Body of pancreas (tissue), 4 donors: ENCODE results near the gene EPHB1. TPM values are rescaled to one million over a fixed set of nuclear protein-coding genes. Genes with fewer than 3 reads are reported as not detected.

Experiments
- ATAC-seq: fragments of 150-250 bp; one replicate; pipeline ENCODE4 v1.9.1; 2016
- DNase-seq, 4 donors: peaks; one replicate each; pipeline ENCODE4 v3.0.0-alpha.2; 2019
- H3K27ac ChIP-seq, 4 donors: fragments of 200-600 bp; sonication (generic); 1 replicate in 3 of 4; 2 replicates in 1 of 4; pipeline versions ENCODE4 v1.5.1 to v1.6.1; 2016 to 2019; ENCODE audit warnings: mild to moderate bottlenecking in 1 of 4, mixed read lengths in 1 of 4, moderate library complexity in 1 of 4
- H3K27me3 ChIP-seq, 2 donors: fragments of 200-600 bp; sonication (generic); one replicate each; pipeline ENCODE4 v1.6.0; 2016; ENCODE audit warnings: mild to moderate bottlenecking in 1 of 2
- H3K36me3 ChIP-seq, 2 donors: fragments of 200-600 bp; sonication (generic); replicated peaks in 1 of 2; 2 replicates each; pipeline ENCODE4 v1.5.1; 2016; ENCODE audit warnings: low read depth in 2 of 2; ENCODE audit not compliant: insufficient read depth in 1 of 2
- H3K4me1 ChIP-seq: fragments of 200-600 bp; sonication (generic); one replicate; pipeline ENCODE4 v1.6.0; 2016
- H3K4me3 ChIP-seq, 2 donors: fragments of 200-600 bp; sonication (generic); 1 replicate in 1 of 2; 2 replicates in 1 of 2; pipeline ENCODE4 v1.5.1; 2016 to 2019
- H3K9me3 ChIP-seq, 3 donors: fragments of 200-600 bp; sonication (generic); 1 replicate in 2 of 3; 2 replicates in 1 of 3; pipeline ENCODE4 v1.5.1; 2016
- POLR2A ChIP-seq, 3 donors: fragments of 450-650 bp; IDR thresholded peaks; one replicate each; pipeline ENCODE4 v1.6.1; 2016; ENCODE audit warnings: antibody characterized with exemption in 3 of 3, mild to moderate bottlenecking in 2 of 3
- WGBS, 2 donors: methylation state at CpG; one replicate each; pipeline ENCODE4 v1.1.5; 2017; 5-methylcytosine and 5-hydroxymethylcytosine counted together
- intact Hi-C: fragments of 100-400 bp; cut with DNase I; formaldehyde crosslinking; loops from one replicate; pipeline ENCODE4 v1.15.1; 2023
- total RNA-seq, 2 donors: library from RNA; depleted of rRNA; stranded (reverse); fragments of >200 nt; gene quantifications; one replicate each; pipeline ENCODE4 v1.1.0, GENCODE V29; 2016
- TF ChIP-seq, protein P1 (sequence below), 7 experiments: fragments of 450-650 bp in 4 of 7; fragments of 200-600 bp in 3 of 7; sonication (generic) in 3 of 7; IDR thresholded peaks; one replicate each; pipeline ENCODE4 v1.5.1; 2016 to 2019; ENCODE audit warnings: antibody characterized with exemption in 7 of 7

Gene EPHB1
- total RNA-seq, 2 donors from 2014 or later, result 1.3 TPM; not detected in 1

DNA sequence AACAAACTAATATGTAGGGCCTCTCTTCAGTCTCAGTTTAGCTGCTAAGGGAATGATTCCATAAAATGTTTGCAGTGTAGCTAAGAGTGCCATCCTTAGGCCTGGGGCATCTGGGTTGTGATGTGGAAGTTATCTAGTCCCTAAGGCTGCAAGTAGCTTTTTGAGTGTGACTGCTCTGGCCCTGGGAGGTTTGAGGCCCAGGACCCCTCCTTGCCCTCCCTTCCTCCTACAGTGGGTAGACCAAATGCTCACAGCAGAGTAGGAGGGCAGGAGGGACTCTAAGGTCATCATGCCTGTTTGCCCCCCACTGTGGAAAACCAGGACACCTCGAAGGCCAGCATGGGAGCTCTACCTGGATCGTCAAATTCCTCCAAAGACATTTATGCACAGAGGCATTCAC lies 115.0 kb downstream of the EPHB1 start:
- Histone ChIP-seq H3K4me3 (no peak overlapping the region), H3K9me3 (no peaks in the 10 kb centered on the region), H3K4me1 (no peaks in the 10 kb centered on the region), H3K27me3 (no peaks in the 10 kb centered on the region), H3K36me3 (no peaks in the 10 kb centered on the region), H3K27ac (no peak overlapping the region)
- intact Hi-C loops, result no loop called here
- DNase-seq, result no peak
- TF ChIP-seq POLR2A (IDR thresholded peaks at IDR 0.05), result no peak
- TF ChIP-seq, protein P1, sequence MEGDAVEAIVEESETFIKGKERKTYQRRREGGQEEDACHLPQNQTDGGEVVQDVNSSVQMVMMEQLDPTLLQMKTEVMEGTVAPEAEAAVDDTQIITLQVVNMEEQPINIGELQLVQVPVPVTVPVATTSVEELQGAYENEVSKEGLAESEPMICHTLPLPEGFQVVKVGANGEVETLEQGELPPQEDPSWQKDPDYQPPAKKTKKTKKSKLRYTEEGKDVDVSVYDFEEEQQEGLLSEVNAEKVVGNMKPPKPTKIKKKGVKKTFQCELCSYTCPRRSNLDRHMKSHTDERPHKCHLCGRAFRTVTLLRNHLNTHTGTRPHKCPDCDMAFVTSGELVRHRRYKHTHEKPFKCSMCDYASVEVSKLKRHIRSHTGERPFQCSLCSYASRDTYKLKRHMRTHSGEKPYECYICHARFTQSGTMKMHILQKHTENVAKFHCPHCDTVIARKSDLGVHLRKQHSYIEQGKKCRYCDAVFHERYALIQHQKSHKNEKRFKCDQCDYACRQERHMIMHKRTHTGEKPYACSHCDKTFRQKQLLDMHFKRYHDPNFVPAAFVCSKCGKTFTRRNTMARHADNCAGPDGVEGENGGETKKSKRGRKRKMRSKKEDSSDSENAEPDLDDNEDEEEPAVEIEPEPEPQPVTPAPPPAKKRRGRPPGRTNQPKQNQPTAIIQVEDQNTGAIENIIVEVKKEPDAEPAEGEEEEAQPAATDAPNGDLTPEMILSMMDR (IDR thresholded peaks at IDR 0.05), result no peak
- no peak for ATAC-seq
- 75 to 79% methylated on average over 2 of the region's 2 CpGs for WGBS, 2 donors

DNA sequence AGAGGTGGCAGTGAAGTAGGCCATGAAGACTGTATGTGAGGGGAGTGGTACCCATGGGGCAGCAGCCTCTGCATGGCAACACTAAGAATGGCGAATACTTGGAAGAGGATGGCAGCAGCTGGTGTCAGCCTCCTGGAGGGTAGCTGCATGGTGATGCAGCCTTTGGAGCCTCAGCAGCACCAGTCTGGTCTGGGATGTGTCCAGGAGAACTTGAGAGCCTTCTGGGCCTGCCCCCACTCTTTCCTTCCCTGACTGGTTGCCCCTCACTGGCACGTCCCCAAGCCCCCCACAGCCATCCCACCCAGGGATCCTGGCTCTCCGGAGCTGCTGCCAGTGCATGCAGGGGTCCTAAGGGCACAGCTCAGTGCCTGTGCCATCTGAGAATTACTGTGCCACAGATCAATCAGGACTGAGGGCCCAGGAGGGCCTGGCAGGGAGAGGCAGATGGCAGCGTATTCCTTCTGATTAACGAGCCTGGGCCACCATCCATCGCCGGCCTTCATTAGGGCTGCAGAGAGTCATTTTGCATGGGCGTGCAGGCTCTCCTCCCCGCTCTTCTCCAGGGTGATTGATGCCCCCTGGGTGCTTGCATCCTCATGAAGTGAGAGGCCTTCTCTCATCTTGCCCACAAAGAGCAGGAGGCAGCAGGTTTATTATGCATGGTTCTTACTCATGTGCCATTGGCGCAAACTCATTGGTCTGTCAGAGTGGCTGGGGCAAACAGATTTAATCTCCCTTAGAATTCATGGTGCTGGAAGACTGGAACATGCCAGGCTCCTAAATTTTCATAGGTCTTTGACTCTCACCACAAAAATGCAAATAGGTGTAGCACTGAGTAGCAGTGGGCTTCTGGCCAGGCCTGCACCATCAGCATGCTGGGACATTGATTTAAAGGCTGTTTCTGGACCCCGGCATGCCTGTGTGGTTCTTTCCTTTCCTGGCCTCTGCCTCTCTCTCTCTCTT lies 116.8 kb downstream of the EPHB1 start:
- Histone ChIP-seq H3K27me3 (no peaks in the 10 kb centered on the region), H3K4me3 (no peak overlapping the region), H3K9me3 (no peaks in the 10 kb centered on the region), H3K36me3 (no peaks in the 10 kb centered on the region), H3K27ac (no peak overlapping the region), H3K4me1 (no peaks in the 10 kb centered on the region)
- TF ChIP-seq POLR2A (IDR thresholded peaks at IDR 0.05), result no peak
- TF ChIP-seq, protein P1 (IDR thresholded peaks at IDR 0.05), result no peak
- 84 to 88% methylated on average over 9 to 11 of the region's 11 CpGs for WGBS, 2 donors
- no peak for DNase-seq
- intact Hi-C loops, result no loop called here
- ATAC-seq, result no peak

DNA sequence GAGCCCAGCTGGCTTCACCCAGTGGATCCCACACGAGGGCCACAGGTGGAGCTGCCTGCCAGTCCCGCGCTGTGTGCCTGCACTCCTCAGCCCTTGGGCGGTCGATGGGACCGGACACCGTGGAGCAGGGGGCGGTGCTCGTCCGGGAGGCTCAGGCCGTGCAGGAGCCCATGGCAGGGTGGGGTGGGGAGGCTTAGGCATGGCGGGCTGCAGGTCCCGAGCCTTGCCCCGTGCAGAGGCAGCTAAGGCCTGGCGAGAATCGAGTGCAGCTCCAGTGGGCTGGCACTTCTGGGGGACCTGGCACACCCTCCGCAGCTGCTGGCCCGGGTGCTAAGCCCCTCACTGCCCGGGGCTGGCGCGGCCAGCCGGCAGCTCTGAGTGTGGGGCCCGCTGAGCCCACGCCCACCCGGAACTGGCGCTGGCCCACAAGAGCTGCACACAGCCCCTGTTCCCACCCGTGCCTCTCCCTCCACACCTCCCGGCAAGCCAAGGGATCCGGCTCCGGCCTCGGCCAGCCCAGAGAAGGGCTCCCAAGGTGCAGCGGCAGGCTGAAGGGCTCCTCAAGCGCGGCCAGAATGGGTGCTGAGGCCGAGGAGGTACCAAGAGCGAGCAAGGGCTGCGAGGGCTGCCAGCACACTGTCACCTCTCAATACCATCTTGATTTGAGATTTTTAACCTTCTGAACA lies 121.4 kb downstream of the EPHB1 start:
- H3K4me1 ChIP-seq, result no peaks in the 10 kb centered on the region
- no peak overlapping the region for H3K27ac ChIP-seq
- no peaks in the 10 kb centered on the region for H3K36me3 ChIP-seq
- no peaks in the 10 kb centered on the region for H3K9me3 ChIP-seq
- ATAC-seq, result no peak
- H3K27me3 ChIP-seq, result no peaks in the 10 kb centered on the region
- 88 to 93% methylated on average over 6 to 37 of the region's 37 CpGs for WGBS, 2 donors
- TF ChIP-seq POLR2A (IDR thresholded peaks at IDR 0.05), result no peak
- TF ChIP-seq, protein P1 (IDR thresholded peaks at IDR 0.05), result no peak
- intact Hi-C loops, result no loop called here
- no peak for DNase-seq
- no peak overlapping the region for H3K4me3 ChIP-seq

DNA sequence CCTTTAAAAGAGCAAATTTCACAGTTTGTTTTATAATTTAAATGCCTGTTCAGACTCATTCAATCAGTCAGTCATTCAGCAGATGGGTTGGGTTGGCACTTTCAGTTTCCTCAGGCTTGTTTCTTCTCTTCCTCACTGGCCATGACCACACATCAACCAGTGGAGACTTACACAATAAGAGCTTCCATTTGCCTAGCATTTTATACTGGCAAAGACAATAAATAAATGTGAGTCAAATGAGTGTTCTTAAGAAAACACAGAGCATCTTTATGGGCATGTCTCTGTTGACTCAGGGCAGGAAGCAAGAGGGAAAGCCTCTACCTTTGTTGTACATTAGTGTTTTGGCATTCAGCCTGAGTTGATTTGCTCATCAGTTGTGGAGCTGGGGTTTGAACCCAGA lies 122.6 kb downstream of the EPHB1 start:
- Histone ChIP-seq H3K4me3 (no peak overlapping the region), H3K9me3 (no peaks in the 10 kb centered on the region), H3K4me1 (no peaks in the 10 kb centered on the region), H3K27me3 (no peaks in the 10 kb centered on the region), H3K27ac (no peak overlapping the region), H3K36me3 (no peaks in the 10 kb centered on the region)
- DNase-seq (no peak), ATAC-seq (no peak)
- no peak for TF ChIP-seq POLR2A (IDR thresholded peaks at IDR 0.05)
- TF ChIP-seq, protein P1 (IDR thresholded peaks at IDR 0.05), result no peak
- intact Hi-C loops, result no loop called here
